Measurements from ENCODE around the gene UNC13A. TPM values are rescaled to one million over a fixed set of nuclear protein-coding genes. Genes with fewer than 3 reads are reported as not detected.

Gene UNC13A
- polyA plus RNA-seq, 1 donor from 2014 or later: 7.8 TPM

GRCh38 chr19:17647071-17648020 lies 40.8 kb downstream of the UNC13A start:
- Histone ChIP-seq H3F3A (ENCODE audit: insufficient read depth, low read length, poor library complexity, severe bottlenecking) (no peaks in the 10 kb centered on the region), H3K4me2 (ENCODE audit: low read length) (no peak overlapping the region), H2AFZ (ENCODE audit: low read depth, low read length) (no peak overlapping the region), H4K20me1 (ENCODE audit: insufficient read depth) (no peaks in the 10 kb centered on the region), H3K9me3 (ENCODE audit: low read length) (no peaks in the 10 kb centered on the region), H3K27ac (ENCODE audit: low read length) (no peak overlapping the region), H3K9ac (ENCODE audit: low read length) (no peak overlapping the region), H3K36me3 (ENCODE audit: insufficient read depth, low read length) (peaks cover 1% of the 10 kb centered on the region), H3K79me2 (replicated peaks; ENCODE audit: insufficient read depth, low read length) (no peaks in the 10 kb centered on the region), H3K9me2 (ENCODE audit: insufficient read depth, low read length) (no peaks in the 10 kb centered on the region), H3K27me3 (ENCODE audit: insufficient read depth, low read depth, low read length) (no peaks in the 10 kb centered on the region), H3K4me3 (ENCODE audit: low read length) (no peak overlapping the region)
- TF ChIP-seq SMC3 (conservative IDR thresholded peaks at IDR 0.05; ENCODE audit: poor library complexity): no peak

- Histone ChIP-seq H3K27ac (ENCODE audit: low read length) (no peak overlapping the region), H3K9me3 (ENCODE audit: low read length) (no peaks in the 10 kb centered on the region), H3K36me3 (ENCODE audit: insufficient read depth, low read length) (peaks cover 3% of the 10 kb centered on the region), H3K27me3 (ENCODE audit: insufficient read depth, low read depth, low read length) (no peaks in the 10 kb centered on the region), H3K79me2 (replicated peaks; ENCODE audit: insufficient read depth, low read length) (no peaks in the 10 kb centered on the region), H3F3A (ENCODE audit: insufficient read depth, low read length, poor library complexity, severe bottlenecking) (no peaks in the 10 kb centered on the region), H3K9me2 (ENCODE audit: insufficient read depth, low read length) (no peaks in the 10 kb centered on the region), H3K4me3 (ENCODE audit: low read length) (no peak overlapping the region), H4K20me1 (ENCODE audit: insufficient read depth) (no peaks in the 10 kb centered on the region), H2AFZ (ENCODE audit: low read depth, low read length) (no peak overlapping the region), H3K9ac (ENCODE audit: low read length) (no peak overlapping the region), H3K4me2 (ENCODE audit: low read length) (no peak overlapping the region)
- no peak for TF ChIP-seq SMC3 (conservative IDR thresholded peaks at IDR 0.05; ENCODE audit: poor library complexity)
- no peak for TF ChIP-seq TAF1 (IDR thresholded peaks at IDR 0.05; ENCODE audit: low read depth)
- TF ChIP-seq, protein P1, sequence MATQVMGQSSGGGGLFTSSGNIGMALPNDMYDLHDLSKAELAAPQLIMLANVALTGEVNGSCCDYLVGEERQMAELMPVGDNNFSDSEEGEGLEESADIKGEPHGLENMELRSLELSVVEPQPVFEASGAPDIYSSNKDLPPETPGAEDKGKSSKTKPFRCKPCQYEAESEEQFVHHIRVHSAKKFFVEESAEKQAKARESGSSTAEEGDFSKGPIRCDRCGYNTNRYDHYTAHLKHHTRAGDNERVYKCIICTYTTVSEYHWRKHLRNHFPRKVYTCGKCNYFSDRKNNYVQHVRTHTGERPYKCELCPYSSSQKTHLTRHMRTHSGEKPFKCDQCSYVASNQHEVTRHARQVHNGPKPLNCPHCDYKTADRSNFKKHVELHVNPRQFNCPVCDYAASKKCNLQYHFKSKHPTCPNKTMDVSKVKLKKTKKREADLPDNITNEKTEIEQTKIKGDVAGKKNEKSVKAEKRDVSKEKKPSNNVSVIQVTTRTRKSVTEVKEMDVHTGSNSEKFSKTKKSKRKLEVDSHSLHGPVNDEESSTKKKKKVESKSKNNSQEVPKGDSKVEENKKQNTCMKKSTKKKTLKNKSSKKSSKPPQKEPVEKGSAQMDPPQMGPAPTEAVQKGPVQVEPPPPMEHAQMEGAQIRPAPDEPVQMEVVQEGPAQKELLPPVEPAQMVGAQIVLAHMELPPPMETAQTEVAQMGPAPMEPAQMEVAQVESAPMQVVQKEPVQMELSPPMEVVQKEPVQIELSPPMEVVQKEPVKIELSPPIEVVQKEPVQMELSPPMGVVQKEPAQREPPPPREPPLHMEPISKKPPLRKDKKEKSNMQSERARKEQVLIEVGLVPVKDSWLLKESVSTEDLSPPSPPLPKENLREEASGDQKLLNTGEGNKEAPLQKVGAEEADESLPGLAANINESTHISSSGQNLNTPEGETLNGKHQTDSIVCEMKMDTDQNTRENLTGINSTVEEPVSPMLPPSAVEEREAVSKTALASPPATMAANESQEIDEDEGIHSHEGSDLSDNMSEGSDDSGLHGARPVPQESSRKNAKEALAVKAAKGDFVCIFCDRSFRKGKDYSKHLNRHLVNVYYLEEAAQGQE (IDR thresholded peaks at IDR 0.05; ENCODE audit: borderline replicate concordance): no peak
Observed at GRCh38 chr19:17646441-17646840, 41.7 kb downstream of the UNC13A start.

DNA sequence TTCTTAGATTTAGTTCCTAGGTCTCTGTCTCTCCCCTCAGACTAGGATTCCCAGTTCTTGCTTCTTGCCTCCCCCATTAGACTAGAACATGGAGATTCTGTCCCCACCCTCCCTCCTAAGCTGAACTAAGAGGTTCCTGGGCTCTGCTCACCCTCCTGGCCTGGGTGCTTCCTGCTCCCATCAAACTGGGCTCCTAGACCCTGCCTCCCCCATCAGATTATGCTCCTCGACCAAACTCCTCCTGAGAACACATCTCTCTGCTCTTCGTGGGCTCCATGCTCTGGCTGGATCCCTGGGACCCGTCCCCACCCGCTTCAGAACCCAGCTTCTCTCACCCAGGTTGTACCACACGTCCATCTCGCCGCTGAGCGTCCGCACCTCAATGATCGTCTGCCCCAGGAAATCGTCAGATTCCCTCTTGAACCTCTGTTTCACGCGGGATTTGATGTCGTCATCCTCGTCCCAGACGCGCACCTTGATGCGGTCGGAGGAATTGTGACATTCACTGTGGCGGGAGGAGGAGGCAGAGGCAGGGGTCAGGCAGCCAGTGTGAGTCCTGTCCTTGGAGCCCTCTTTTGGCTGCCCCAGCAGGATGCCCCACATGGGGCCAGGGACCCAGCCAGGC lies 42.7 kb downstream of the UNC13A start:
- Histone ChIP-seq H3K9me3 (ENCODE audit: low read length) (no peaks in the 10 kb centered on the region), H2AFZ (ENCODE audit: low read depth, low read length) (no peak overlapping the region), H3K27ac (ENCODE audit: low read length) (no peak overlapping the region), H3K79me2 (replicated peaks; ENCODE audit: insufficient read depth, low read length) (no peaks in the 10 kb centered on the region), H4K20me1 (ENCODE audit: insufficient read depth) (no peaks in the 10 kb centered on the region), H3K4me3 (ENCODE audit: low read length) (no peak overlapping the region), H3K9ac (ENCODE audit: low read length) (no peak overlapping the region), H3K9me2 (ENCODE audit: insufficient read depth, low read length) (no peaks in the 10 kb centered on the region), H3K36me3 (ENCODE audit: insufficient read depth, low read length) (peaks cover 3% of the 10 kb centered on the region), H3K4me2 (ENCODE audit: low read length) (no peak overlapping the region), H3K27me3 (ENCODE audit: insufficient read depth, low read depth, low read length) (no peaks in the 10 kb centered on the region), H3F3A (ENCODE audit: insufficient read depth, low read length, poor library complexity, severe bottlenecking) (no peaks in the 10 kb centered on the region)
- TF ChIP-seq TAF1 (IDR thresholded peaks at IDR 0.05; ENCODE audit: low read depth) (no peak), SMC3 (conservative IDR thresholded peaks at IDR 0.05; ENCODE audit: poor library complexity) (no peak), POLR2AphosphoS5 (IDR thresholded peaks at IDR 0.05) (no peak), RAD21 (conservative IDR thresholded peaks at IDR 0.05) (no peak), EP300 (conservative IDR thresholded peaks at IDR 0.05; ENCODE audit: poor library complexity, severe bottlenecking) (no peak), MXI1 (conservative IDR thresholded peaks at IDR 0.05; ENCODE audit: poor library complexity, severe bottlenecking) (no peak), EZH2 (IDR thresholded peaks at IDR 0.05; ENCODE audit: borderline replicate concordance, insufficient read depth, low read length, poor library complexity, severe bottlenecking) (no peak)
- TF ChIP-seq, protein P2, sequence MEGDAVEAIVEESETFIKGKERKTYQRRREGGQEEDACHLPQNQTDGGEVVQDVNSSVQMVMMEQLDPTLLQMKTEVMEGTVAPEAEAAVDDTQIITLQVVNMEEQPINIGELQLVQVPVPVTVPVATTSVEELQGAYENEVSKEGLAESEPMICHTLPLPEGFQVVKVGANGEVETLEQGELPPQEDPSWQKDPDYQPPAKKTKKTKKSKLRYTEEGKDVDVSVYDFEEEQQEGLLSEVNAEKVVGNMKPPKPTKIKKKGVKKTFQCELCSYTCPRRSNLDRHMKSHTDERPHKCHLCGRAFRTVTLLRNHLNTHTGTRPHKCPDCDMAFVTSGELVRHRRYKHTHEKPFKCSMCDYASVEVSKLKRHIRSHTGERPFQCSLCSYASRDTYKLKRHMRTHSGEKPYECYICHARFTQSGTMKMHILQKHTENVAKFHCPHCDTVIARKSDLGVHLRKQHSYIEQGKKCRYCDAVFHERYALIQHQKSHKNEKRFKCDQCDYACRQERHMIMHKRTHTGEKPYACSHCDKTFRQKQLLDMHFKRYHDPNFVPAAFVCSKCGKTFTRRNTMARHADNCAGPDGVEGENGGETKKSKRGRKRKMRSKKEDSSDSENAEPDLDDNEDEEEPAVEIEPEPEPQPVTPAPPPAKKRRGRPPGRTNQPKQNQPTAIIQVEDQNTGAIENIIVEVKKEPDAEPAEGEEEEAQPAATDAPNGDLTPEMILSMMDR (IDR thresholded peaks at IDR 0.05; ENCODE audit: poor library complexity, severe bottlenecking): no peak
- TF ChIP-seq, protein P1 (IDR thresholded peaks at IDR 0.05; ENCODE audit: borderline replicate concordance): no peak

Measured in neural cell (in vitro differentiated cells).